Heart left ventricle (tissue), 13 donors: ENCODE results near the gene PLXNC1.

Source experiments
- CTCF ChIP-seq, 12 donors: fragments of 200-600 bp; sonication (generic) in 4 of 12; IDR thresholded peaks; one replicate each; pipeline versions ENCODE4 v1.5.0 to v1.8.0; 2018 to 2022; ENCODE audit warnings: antibody characterized with exemption in 12 of 12, mild to moderate bottlenecking in 5 of 12
- POLR2A ChIP-seq, 2 donors: fragments of 450-650 bp; IDR thresholded peaks; one replicate each; pipeline ENCODE4 v1.6.1; 2017; ENCODE audit warnings: antibody characterized with exemption in 2 of 2, mild to moderate bottlenecking in 2 of 2, moderate library complexity in 2 of 2
- donor health status: ischemic (EF 13 %, LVEDD 7.1; RV severe dilation, severe dysfunction).
- donor health status: DM: no; HTN: yes; CAD: no.
- donor health status: DM: no; HTN: no; CAD: no.
- donor health status: ischemic (EF 25% LVEDD 6.9; RV normal size, moderate dysfunction).
- donor health status: ischemic (EF 25% LVEDD 5.7; RV mildly dilated, moderate dysfunction).
- donor health status: ischemic (EF 35%, LVEDD 5.7; RV mildly dilated, moderate dysfunction).
- donor health status: nonischemic (EF 11% LVEDD 7.7; RV severe dilation, severe dysfunction).
- donor health status: DM: yes; HTN: yes; CAD: no.
- donor health status: PGD.
- donor health status: ischemic (EF 29% LVEDD 5.4; RV normal size, mild dysfunction).
- donor health status: nonischemic (EF 23%, LVEDD 6.1; RV moderate dilation, normal function).

DNA sequence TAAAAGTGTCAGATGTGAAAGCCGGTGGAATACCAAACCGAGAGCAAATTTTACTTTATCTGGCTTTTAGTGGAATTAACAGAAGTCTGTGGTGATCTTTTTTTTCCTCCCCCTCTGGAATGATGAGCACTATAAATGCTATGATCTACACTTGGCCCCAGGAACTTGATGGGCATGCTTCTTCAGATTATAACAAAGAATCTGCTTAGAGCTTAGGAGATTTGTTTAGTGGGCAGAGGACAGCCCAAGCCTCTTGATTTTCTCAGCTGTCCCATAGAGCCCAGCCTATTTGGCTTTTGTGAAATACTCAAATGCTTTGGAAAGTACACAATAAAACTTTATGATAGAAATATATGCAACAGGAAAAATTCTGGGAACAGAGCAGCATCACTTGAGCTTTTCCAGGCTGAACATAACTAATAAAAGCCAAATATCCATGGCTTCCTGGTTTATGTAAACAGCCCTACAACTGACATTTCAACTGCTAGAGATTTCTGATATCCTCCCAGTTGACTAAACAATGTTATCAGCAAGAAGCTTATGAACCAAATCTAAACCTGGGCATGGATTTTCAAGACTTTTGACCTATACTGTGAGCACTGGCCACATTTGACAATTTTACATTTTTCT lies 149.6 kb downstream of the PLXNC1 start:
- TF ChIP-seq POLR2A (IDR thresholded peaks at IDR 0.05) (no peak), CTCF (IDR thresholded peaks at IDR 0.05) (no peak)
